ENCODE measurements around the gene C20orf96.

DNA sequence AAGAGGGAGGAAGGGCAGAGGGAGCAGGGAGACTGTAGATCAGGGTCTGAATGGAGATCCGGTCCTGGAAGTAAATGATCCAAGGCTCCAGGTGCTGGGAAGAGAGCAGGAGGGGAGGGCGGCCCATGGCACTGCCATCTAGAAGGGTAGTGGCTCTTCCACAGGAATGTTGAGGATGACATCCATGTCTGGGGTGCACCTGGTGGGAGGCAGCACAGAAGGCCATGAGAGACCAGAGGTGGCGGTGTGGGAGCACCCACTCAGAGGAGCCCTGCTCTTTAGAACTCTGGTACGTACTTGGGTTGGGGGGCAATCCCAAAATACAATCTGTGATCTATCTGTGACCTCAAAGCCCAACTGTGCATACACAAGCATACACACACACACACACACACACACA is 19.5 kb downstream of the C20orf96 start:
- no peak for TF ChIP-seq CTCF (IDR thresholded peaks at IDR 0.05)
- TF ChIP-seq POLR2A (IDR thresholded peaks at IDR 0.05): no peak
- no peak for TF ChIP-seq EP300 (IDR thresholded peaks at IDR 0.05)

All from ovary (tissue), 3 donors.